GM19324 (cell line): ENCODE data around the gene VIPR1.
A peak's percentile ranks its signal among the peaks of the same experiment; 100 is the strongest.

ENCODE experiments used
- ATAC-seq: cut with Tn5 transposase; IDR thresholded peaks from one replicate; pipeline ENCODE4 v1.9.1; 2021; ENCODE audit warnings: mild to moderate bottlenecking, moderate library complexity; ENCODE audit not compliant: unreplicated experiment, low FRiP score

The VIPR1 gene, protein sequence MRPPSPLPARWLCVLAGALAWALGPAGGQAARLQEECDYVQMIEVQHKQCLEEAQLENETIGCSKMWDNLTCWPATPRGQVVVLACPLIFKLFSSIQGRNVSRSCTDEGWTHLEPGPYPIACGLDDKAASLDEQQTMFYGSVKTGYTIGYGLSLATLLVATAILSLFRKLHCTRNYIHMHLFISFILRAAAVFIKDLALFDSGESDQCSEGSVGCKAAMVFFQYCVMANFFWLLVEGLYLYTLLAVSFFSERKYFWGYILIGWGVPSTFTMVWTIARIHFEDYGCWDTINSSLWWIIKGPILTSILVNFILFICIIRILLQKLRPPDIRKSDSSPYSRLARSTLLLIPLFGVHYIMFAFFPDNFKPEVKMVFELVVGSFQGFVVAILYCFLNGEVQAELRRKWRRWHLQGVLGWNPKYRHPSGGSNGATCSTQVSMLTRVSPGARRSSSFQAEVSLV

GRCh38 chr3:42502429-42503250 lies at the start of gene VIPR1:
Gene VIPR1, plus strand, starts transcription at chr3:42502643. Its CDS starts 93 bp downstream, at chr3:42502736.
- peak; percentile 89 for ATAC-seq

DNA sequence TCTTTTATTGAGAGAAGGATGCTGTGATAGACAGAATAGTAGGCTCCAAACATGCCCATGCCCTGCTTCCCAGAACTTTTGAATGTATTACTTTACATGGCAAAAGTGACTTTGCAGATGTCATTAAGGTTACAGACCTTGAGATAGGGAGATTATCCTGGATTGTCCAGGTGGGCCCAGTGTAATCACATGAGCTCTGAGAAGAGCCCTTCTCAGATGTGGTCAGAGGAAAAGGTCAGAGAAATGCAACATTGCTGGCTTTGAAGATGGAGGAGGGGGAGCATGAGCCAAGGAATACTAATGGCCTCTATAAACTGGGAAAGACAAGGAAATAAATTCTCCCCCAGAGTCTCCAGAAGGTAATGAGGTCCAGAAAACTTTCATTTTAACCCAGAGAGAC lies 46.2 kb upstream of the VIPR1 start:
- no peak for ATAC-seq

DNA sequence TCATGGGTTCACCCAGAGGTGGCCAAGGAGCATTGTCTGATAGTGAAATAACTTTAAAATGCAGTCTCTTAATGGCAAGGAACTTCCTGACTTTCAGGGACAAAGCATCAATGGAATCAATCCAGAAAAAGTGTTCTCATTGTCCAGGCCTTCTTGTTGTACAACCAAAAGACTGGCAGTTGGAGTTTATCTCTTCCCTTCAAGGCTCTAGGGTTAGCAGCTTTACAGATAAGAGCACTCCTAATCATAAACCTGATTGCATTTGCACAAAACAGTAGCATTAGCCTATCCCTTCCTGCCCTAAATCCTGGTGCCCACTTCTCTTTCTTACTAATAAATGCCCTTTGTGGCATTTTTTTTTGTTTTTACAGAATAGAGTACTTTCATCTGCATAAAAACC lies 43.3 kb upstream of the VIPR1 start:
- ATAC-seq, result no peak

DNA sequence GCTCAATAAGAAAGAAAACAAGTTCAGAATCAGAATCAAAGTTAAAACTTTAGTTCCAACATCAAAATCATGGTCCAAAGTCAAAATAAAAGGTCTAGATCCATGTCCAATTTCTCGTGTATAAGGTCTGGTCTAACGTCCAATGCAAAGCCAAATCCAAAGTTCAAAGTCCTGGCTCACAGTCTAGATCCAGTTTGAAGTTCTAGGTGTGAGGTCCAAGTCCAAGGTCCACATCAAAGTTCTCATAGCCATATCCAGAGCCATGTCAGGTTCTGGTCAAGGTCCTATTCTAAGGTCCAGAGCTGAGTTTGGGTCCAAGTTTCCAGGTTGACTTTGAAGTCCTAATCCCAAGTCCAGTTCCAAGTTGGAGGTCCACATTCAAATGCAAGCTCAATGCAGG lies 40.7 kb upstream of the VIPR1 start:
- ATAC-seq, result no peak

DNA sequence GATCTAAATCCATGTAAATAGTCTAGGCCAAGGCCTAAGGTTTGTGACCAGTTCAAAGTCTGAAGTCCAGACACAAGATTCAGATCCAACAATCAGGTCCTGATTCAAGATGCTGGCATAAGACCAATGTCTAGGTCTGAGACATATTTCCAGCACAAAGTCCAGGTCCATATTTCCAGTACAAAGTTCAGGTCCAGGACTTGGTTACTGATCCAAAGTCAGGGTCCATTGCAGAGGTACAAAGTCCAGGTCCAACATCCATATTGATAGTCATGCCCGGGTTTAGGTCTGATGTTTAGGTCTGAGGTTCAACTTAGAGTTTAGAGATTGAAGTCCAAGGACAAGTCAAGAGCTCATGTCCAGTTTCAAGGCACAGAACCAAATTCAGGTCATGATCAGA lies 39.4 kb upstream of the VIPR1 start:
- ATAC-seq, result no peak

DNA sequence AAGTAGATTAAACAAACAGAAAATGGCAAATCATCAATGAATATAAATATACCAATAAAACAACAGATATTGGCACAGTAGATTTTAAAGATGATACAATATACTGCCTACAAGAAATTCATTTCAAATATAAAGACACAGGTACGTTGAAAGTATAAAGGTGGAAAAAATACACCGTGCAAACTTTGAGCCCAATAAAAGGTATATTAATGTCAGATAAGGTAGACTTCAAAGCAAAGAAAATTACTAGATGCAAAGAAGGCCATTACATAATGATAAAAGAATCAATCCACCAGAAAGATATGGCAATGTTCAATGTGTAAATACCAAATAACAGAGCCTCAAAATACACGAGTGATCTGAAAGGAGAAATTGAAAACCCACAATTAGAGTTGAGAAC lies 34.3 kb upstream of the VIPR1 start:
- no peak for ATAC-seq

DNA sequence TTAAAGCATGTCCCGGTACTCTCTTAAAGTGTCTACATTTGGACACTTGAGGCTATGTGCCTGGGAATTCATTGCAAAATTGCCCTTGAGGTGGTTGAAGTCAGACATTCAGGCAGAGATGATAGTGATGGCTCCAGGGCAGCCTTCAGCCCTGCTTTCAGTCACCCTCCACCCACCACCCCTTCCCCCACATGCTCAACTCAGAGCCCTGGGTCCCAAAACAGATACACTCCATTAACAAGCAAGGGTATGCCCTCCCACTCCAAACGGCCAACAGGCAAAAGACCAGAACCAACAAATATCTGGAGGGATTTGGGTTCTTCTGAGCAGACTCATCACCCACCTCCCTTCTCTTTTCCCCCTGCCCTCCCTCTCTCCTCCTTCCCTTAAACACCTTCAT lies 29.9 kb upstream of the VIPR1 start:
- no peak for ATAC-seq

DNA sequence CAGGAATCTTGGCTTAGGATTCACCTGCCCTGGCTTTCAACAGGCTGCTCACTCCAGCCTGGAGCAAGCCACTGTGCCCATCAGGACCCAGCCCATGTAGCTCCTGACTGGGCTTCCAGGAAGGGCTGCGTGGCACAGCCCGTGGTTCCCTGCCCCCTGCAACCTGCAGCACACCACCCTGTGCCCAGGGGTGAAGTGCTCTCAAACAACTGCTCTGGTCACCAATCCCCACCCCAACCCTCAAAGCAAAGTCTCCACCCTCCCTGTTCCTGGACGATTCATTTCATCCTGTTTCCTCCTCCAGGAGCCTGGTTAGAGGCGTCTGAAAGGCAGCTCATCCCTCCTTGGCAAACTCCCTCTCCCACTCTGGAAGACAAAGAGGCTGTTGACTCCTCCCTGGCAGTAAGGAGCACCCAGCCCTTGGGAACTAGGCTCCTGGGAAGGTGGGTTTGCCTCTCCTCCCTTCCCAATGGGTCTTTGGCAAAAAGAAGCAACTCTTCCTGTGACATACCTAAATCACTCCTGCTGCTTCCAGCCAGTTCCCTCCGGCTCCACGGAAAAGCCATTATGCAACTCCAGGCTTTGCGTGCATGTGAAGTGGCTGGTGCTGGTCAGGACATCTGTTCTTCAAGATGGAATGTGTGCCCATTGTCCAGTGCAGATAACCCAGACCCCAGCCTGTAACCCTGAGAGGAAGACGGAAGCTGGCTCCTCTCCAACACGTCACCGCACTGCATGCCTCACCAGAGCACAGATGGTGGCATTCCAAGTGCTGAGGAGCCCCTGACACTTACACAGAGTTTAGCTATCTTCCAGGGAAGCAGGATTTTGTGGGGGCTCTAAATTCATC lies 29.1 kb upstream of the VIPR1 start:
- no peak for ATAC-seq

DNA sequence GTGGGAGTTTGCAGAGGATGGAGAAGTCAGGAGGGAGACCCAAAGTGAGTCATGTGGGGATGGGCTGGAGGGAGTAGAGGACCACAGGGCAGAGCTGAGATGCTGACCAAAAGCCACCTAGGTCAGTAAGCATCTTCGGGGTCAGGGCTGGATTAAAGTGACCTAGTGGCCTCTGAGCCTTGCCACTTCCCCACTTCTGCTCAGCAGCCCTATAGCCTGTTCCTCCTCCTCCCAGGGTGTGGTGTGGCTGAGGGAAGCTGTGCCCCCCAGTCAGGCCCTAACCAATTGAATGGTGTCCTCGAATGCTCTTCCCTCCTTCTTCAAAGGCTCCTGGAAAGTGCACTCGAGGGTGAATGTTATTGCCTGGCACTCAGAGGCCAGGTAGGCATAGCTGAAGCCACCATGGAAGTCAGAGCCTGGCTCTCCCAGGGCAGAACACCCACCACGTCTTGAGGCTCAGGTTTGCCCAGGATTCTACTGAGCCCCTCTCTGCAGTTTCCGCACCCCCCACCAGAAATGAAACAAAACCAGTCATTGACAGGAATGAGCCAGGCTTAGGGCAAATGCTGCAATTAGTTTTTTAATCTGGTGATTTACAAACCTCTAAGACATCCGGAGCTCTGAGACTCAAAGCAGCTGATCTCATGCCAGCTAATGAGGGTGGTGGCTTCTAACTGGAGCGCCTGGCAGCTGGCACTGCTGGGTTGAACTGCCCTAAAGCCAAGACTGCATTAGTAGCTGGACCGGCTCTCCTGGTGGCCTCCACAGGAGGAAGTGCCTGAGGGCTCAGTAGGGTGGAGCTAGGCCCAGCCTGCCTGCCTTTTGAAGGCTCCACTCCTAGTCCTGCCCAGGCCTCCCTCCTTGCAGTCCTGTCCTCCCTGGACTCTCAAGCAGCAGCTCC lies 26.0 kb upstream of the VIPR1 start:
- ATAC-seq, result no peak

DNA sequence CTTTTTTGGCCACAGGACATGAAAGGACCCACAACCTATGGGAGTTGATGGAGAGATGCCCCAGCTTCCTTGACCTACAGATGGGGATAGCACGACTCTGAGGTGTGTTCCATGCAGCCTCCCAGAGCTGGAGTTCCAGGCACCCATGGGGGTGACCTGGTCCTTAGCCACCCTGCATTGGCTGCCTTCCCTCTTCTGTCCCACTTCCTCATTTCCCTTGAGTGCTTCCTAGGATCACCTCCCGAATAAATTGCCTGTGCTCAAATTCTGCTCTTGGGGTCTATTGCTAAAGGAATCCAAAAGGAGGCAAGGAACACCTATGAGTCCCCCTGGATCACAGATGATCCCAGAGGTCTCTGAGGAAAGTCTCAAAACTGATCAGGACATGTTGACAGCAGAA lies 24.7 kb upstream of the VIPR1 start:
- ATAC-seq, result no peak

GRCh38 chr3:42478830-42479229 lies 23.6 kb upstream of the VIPR1 start:
- ATAC-seq, result no peak

DNA sequence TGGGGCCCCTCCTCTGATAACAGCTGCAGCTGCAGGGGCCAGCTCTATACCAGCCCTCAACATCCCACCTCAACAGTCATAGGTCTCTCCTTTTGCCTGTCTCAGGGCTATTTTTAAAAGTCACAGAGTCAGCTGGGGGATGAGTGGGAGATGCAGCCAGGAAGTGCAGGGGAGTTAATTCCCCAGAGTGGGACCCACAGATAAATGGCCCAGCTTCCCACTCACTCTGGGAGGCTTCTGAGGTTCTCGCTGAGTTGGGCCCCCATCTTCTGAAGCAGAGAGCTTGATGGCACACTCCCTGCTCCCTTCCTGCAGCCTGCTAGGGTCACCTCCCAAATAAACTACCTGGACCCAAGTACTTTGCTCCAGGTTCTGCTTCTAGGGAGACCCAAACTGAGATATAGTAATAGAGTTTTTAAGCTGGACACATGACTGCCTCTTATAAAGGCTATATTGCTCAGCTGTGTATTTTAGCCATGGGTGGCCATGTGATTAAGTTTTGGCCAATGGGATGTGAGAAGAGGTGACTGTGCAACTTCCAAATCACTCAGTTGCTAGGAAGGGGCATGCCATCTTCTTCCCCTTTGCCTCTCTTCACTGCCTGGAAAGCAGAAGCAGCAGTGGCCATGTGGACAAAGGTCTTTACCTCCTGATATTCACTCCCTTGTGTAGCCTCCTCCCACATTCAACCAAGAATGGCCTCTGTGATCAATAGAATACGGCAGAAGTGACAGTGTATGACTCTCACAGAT lies 15.5 kb upstream of the VIPR1 start:
- ATAC-seq, result no peak

DNA sequence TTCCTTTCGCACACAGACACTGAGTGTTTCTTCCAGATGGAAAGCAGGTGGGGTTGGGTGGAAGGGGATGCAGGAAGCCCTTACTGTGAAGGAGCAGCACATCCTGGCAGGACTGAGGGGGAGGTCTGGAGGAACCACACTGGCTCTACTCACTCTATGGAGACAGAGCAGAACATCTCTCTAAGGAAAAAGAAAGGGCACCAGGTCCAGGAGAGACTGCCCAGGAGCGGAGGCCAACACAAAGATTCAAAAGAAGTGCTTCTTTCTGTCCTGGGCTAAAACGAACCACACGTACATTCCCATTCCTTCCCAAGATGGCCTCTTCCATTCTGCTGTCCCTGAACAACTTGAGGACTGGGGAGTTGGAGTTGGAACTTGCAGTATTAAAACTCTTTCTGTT lies 13.8 kb upstream of the VIPR1 start:
- no peak for ATAC-seq

DNA sequence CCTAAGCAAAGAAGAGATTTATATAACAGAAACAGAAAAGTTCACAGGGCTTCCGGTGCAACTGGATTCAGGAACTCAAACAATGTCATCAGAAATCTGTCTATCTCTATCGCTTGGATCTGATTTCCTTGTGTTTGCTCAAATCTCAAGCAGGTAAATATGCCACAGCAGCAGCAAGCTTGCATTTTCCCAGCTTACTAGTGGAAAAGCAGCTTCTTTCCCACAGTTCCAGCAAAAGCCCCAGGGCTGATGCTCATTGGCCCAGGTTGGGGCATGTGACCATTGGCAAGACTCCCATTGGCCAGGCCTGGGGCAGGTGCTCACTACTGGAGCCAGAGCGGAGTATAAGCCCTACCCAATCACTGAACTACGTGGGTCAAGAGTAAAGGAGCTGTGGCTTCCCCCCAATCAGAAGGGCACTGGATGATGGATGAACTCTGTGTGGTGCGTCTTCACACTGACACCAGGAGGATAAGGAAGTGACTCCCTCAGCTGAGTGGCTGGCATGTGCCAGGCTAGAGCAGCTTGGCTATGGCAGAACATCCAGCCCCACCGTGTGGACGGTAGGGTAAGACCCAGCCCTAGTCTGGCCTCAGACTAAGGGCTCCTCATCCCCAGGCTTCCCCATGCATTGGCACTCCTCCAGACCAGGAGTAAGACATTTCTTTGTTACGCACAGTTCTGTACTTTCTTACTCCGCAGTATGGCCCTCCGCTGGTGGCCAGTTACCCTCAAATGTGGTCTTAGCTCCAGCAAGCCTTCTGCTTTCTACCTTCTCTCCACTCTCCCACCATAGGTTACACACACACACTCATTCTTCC lies 13.1 kb upstream of the VIPR1 start:
- no peak for ATAC-seq

- ATAC-seq, result peak; percentile 20
Observed at GRCh38 chr3:42489937-42490227, 12.6 kb upstream of the VIPR1 start.

DNA sequence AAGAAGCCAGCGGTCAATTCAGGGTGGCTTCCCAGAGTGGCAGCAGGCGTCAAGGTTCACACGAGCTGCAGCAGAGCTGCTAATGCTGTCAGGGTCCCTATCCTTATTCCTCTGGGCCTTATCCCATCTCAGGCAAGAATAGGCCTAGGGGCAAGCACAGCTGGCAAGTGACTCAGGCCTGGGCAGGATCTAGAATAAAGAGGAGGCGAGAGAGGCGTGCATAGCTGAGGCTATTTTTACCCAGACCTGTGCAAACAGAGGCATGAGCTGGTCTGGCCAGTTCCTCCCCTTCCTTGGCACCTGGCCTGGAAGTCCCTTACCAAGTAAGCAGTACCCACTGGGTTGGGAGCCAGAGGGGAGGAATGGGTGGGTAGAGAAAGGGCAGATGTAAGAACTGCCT lies 12.2 kb upstream of the VIPR1 start:
- peak; percentile 94 for ATAC-seq

DNA sequence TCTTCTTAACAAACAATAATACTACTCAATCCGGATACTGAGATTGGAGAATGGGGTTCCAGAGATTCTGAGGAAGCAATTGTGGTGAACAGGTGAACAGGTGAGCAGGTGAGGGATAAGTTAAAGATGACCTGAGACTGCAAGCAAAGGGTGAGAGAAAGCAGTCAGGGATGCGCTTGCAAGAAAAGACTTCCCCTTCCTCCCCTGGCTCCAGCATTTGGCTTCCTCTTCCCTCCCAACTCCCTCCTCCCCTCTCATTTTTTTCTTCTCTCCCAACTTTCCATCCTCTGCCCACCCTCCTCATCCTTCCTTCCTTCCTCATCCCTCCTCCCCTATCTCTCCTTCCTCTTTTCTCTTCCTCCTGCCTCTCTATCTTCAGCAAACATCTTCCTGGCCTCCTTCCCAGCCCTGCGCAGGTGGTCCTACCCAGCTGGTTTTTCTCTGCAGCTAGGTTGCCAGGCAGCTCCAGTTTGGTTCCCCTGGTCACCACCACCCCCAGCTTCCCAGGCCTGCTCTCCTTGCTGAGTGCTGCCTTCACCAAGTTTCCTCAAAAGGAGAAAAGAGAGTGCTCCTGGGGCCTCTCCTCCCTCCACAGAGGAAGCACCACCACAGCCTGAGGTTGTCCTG lies 10.4 kb upstream of the VIPR1 start:
- ATAC-seq, result no peak

GRCh38 chr3:42492508-42493080 lies 9.8 kb upstream of the VIPR1 start:
- no peak for ATAC-seq
